GM12891 (cell line): Measurements from ENCODE around the gene ASB16.

Experiments
- POLR2A ChIP-seq: IDR thresholded peaks from 2 replicates; pipeline ENCODE4 v1.6.1; 2011; ENCODE audit warnings: low read depth, low read length, control low read depth
- POLR2AphosphoS5 ChIP-seq: IDR thresholded peaks from 2 replicates; pipeline ENCODE4 v1.6.1; 2011; ENCODE audit warnings: low read depth, low read length, control low read depth
- POU2F2 ChIP-seq: IDR thresholded peaks from 2 replicates; pipeline ENCODE4 v1.6.1; 2011; ENCODE audit warnings: low read depth, mild to moderate bottlenecking, control low read depth, low read length, moderate library complexity

- TF ChIP-seq POLR2AphosphoS5, result no peak
- no peak for TF ChIP-seq POLR2A
- no peak for TF ChIP-seq POU2F2
Measured at GRCh38 chr17:44184212-44184810, 13.8 kb downstream of the ASB16 start.
